ENCODE measurements around the gene TUFT1.

GRCh38 chr1:151581921-151582320 lies 41.8 kb downstream of the TUFT1 start:
- TF ChIP-seq CTCF (IDR thresholded peaks at IDR 0.05) (no peak), POLR2AphosphoS5 (IDR thresholded peaks at IDR 0.05) (no peak)
